HepG2 (cell line): ENCODE data around the gene TPRA1. TPM values are rescaled to one million over a fixed set of nuclear protein-coding genes. Genes with fewer than 3 reads are reported as not detected.

Experiments
- ATAC-seq: fragments of 200-7000 bp; cut with Tn5 transposase; 3 replicates; pipeline ENCODE4 v1.9.1; 2020; ENCODE audit warnings: mild to moderate bottlenecking, moderate library complexity
- BruUV-seq: library from RNA; stranded (reverse); fragments of 400-500 nt; replicated peaks from 2 replicates; lab custom pipeline; 2021; lab: Mats Ljungman, UMichigan
- CTCF ChIA-PET: fragments of 300-600 bp; formaldehyde crosslinking; extraction: SDS; loops from one replicate; lab custom pipeline; 2021; ENCODE audit warnings: low total read pairs, inconsistent platforms, low intra/inter-chr PET ratio; lab: Yijun Ruan, JAX
- POLR2A ChIA-PET: fragments of 350-600 bp; sonication (Branson Sonifier 250); formaldehyde crosslinking; loops from one replicate; lab custom pipeline; 2020; ENCODE audit warnings: antibody characterized with exemption, inconsistent platforms; lab: Yijun Ruan, JAX
- DNase-seq: peaks from one replicate; pipeline ENCODE4 v3.0.0-alpha.2; 2015; ENCODE audit warnings: low spot score
- FAIRE-seq: peaks from 3 replicates; lab custom pipeline; 2011; peaks lifted over from hg19 to GRCh38; lab: Jason Lieb, UNC
- H2AFZ ChIP-seq: one replicate; pipeline ENCODE4 v1.6.1; 2011; ENCODE audit warnings: low read length, inconsistent platforms
- H3K27ac ChIP-seq: fragments of 300-600 bp; 3 replicates; pipeline ENCODE4 v1.8.0; 2011; ENCODE audit warnings: mixed run types, mild to moderate bottlenecking, mixed read lengths, low read length, inconsistent platforms; ENCODE audit not compliant: insufficient read depth; ENCODE audit errors: extremely low read length
- H3K27me3 ChIP-seq, 2 experiments: fragments of 200-600 bp in 1 of 2; 2 replicates in 1 of 2; 3 replicates in 1 of 2; pipeline versions ENCODE4 v1.6.0 to v1.8.0; 2011; ENCODE audit warnings: low read length in 2 of 2, mild to moderate bottlenecking in 2 of 2, moderate library complexity in 2 of 2, inconsistent platforms in 1 of 2; ENCODE audit not compliant: insufficient read depth in 2 of 2, control insufficient read depth in 1 of 2
- H3K36me3 ChIP-seq, 2 experiments: fragments of 200-600 bp in 1 of 2; replicated peaks in 1 of 2; 2 replicates in 1 of 2; 3 replicates in 1 of 2; pipeline versions ENCODE4 v1.5.1 to v1.8.0; 2011; ENCODE audit warnings: low read length in 2 of 2, inconsistent platforms in 1 of 2; ENCODE audit not compliant: insufficient read depth in 2 of 2, control insufficient read depth in 1 of 2
- H3K4me1 ChIP-seq: 2 replicates; pipeline ENCODE4 v1.5.1; 2012; ENCODE audit warnings: low read length, inconsistent platforms; ENCODE audit not compliant: insufficient read depth
- H3K4me2 ChIP-seq: 2 replicates; pipeline ENCODE4 v1.6.0; 2011; ENCODE audit warnings: low read depth, low read length, inconsistent platforms
- H3K4me3 ChIP-seq, 3 experiments: fragments of 200-600 bp in 1 of 3; sonication (generic), shearing (Covaris generic) in 1 of 3; replicated peaks in 1 of 3; 2 replicates each; pipeline ENCODE4 v1.5.1; 2011 to 2016; ENCODE audit warnings: low read length in 3 of 3, inconsistent platforms in 2 of 3, low read depth in 2 of 3, mild to moderate bottlenecking in 2 of 3, control low read depth in 1 of 3, mixed read lengths in 1 of 3; ENCODE audit not compliant: insufficient read depth in 1 of 3
- H3K79me2 ChIP-seq: one replicate; pipeline ENCODE4 v1.6.1; 2011; ENCODE audit warnings: low read length, inconsistent platforms; ENCODE audit not compliant: insufficient read depth
- H3K9ac ChIP-seq: 2 replicates; pipeline ENCODE4 v1.6.0; 2011; ENCODE audit warnings: mild to moderate bottlenecking, low read depth, low read length, inconsistent platforms; ENCODE audit not compliant: insufficient read depth
- H3K9me3 ChIP-seq: 2 replicates; pipeline ENCODE4 v1.5.1; 2012; ENCODE audit warnings: mild to moderate bottlenecking, low read length
- H4K20me1 ChIP-seq: 2 replicates; pipeline ENCODE4 v1.6.0; 2011; ENCODE audit warnings: inconsistent platforms, mild to moderate bottlenecking, low read length, moderate library complexity; ENCODE audit not compliant: insufficient read depth
- NCOR1 ChIP-seq: fragments of 200-600 bp; sonication (generic); IDR thresholded peaks from 2 replicates; pipeline ENCODE4 v1.7.0; 2017; ENCODE audit warnings: antibody characterized with exemption, low read length, borderline replicate concordance
- WGBS: methylation state at CpG from one replicate; pipeline ENCODE4 v1.1.6; 2017; ENCODE audit warnings: low lambda C conversion rate; 5-methylcytosine and 5-hydroxymethylcytosine counted together
- in situ Hi-C: cut with HindIII; loops from 2 replicates; pipeline ENCODE4 v1.10.0; 2017; ENCODE audit warnings: low pct_unique_long_range_greater_than_20kb; ENCODE audit not compliant: extremely low pct_ligation_motif_present
- intact Hi-C: fragments of 100-400 bp; cut with micrococcal nuclease; formaldehyde crosslinking; loops from one replicate; pipeline ENCODE4 v1.10.0; 2022; ENCODE audit not compliant: unreplicated experiment
- polyA plus RNA-seq, 8 experiments: library from polyadenylated mRNA; depleted of rRNA in 3 of 8; stranded (reverse) in 7 of 8; unstranded in 1 of 8; fragments of >200 nt; fragmentation: Illumina TruSeq in 4 of 8; extraction: Trizol in 4 of 8; gene quantifications; 2 replicates each; pipeline versions ENCODE4 v1.2.1 to v1.2.3, GENCODE V29; 2011 to 2016; ENCODE audit warnings: low read depth in 4 of 8, missing spikeins in 1 of 8, mixed read lengths in 1 of 8; ENCODE audit not compliant: insufficient read depth in 1 of 8
- total RNA-seq, 5 experiments: library from RNA; depleted of rRNA; stranded (reverse); fragments of >200 nt; fragmentation: Illumina TruSeq; extraction: Trizol; gene quantifications; 2 replicates each; pipeline ENCODE4 v1.2.3, GENCODE V29; 2016; ENCODE audit warnings: low read depth in 1 of 5
- TF ChIP-seq, protein P1 (sequence below): sonication (generic); formaldehyde crosslinking; IDR thresholded peaks from 2 replicates; pipeline ENCODE4 v1.4.0; 2020; ENCODE audit warnings: low read depth, mild to moderate bottlenecking, missing genetic modification reagents
- TF ChIP-seq, protein P2 (sequence below): IDR thresholded peaks from 2 replicates; pipeline ENCODE4 v1.6.1; 2016; ENCODE audit warnings: mild to moderate bottlenecking
- TF ChIP-seq, protein P3 (sequence below): sonication (generic); formaldehyde crosslinking; IDR thresholded peaks from 2 replicates; pipeline ENCODE4 v1.4.0; 2020; ENCODE audit warnings: missing genetic modification reagents
- TF ChIP-seq, protein P4 (sequence below): sonication (generic); formaldehyde crosslinking; IDR thresholded peaks from 2 replicates; pipeline ENCODE4 v1.8.0; 2022; ENCODE audit warnings: mild to moderate bottlenecking, missing genetic modification reagents, moderate library complexity
- TF ChIP-seq, protein P5 (sequence below): sonication (generic); formaldehyde crosslinking; IDR thresholded peaks from 2 replicates; pipeline ENCODE4 v1.5.0; 2020; ENCODE audit warnings: mild to moderate bottlenecking, missing genetic modification reagents, borderline replicate concordance
- TF ChIP-seq, protein P6 (sequence below): fragments of 450-650 bp; IDR thresholded peaks from 2 replicates; pipeline ENCODE4 v1.6.1; 2016

The TPRA1 gene
- total and polyA plus RNA-seq, 2 of the 13 experiments (the other 11 are each of a cell fraction or from before 2014, with no cell fraction given), result 25.4 to 25.8 TPM

DNA sequence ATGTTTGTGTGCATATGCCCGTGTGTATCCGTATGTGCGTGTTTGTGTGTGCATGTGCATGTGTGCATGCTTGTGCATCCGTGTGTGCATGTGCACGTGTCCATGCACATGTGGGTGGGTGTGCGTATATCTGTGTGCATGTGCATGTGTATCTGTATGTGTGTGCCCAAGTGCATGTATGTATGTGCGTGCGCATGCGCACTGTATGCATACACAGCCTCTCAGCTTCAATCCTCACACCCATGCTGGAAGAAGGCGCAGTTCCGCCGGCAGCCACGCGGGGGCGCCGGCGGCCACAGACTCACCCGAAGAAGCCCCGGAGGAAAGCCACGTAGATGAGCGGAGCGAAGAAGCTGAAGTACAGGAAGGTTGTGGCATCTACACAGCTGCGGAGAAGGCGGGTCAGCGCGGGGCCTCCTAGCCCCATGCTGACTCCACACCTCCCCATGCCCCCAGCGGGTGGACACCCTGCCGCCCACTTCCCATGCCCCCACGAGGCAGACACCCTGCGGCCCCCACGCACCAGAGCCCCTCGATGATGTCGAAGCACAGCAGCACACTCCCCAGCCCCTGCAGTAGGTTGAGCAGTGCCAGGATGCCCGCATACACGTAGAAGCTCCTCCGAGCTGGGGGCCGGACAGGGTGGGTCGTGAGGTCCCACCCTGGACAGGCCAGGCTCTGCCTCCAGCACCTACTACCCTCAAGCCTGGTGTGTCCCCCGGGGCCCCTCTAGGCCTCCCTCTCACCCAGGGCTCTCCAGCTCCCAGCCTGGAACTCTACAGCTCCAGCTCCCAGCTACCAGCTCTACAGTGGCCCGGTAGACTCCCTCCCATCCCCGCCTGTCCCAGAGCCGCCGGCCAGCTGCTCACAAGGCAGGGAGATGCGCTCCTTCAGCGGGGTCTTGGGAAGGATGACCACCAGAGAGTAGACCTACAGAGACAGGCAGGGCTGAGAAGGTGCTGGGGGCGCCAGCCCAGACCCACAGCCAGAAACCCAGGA, 15.4 kb downstream of the TPRA1 start:
- Histone ChIP-seq H3K4me3 (no peak overlapping the region), H3K27me3 (no peaks in the 10 kb centered on the region), H4K20me1 (peaks cover 11% of the 10 kb centered on the region; the same call in 1 of the 2 replicates), H3K27ac (no peak overlapping the region), H3K4me2 (no peak overlapping the region), H2AFZ (no peak overlapping the region), H3K9me3 (no peaks in the 10 kb centered on the region), H3K36me3 (peaks cover 17 to 41% of the 10 kb centered on the region in 2 experiments), H3K79me2 (no peaks in the 10 kb centered on the region), H3K4me1 (no peaks in the 10 kb centered on the region), H3K9ac (no peak overlapping the region)
- in situ Hi-C loops, result loop anchor here (10.0 kb wide), 1 partner anchor 240 kb away; no protein-coding TSS in a partner anchor
- FAIRE-seq, result no peak
- CTCF ChIA-PET, result interaction anchor here (1.1 to 1.2 kb wide), 2 partner anchors 120 to 395 kb away, joined by 3 read pairs; no protein-coding TSS in a partner anchor
- intact Hi-C loops, result loop anchor here (1.0 kb wide), 1 partner anchor 15 kb away; the partner anchor contains the start of gene TPRA1
- POLR2A ChIA-PET, result interaction anchor here (1.6 kb wide), 1 partner anchor 16 kb away, joined by 3 read pairs; no protein-coding TSS in a partner anchor
- ATAC-seq, result peak; percentile 78
- peak; percentile 46 for DNase-seq
- no TSS peak for BruUV-seq
- 42% methylated on average over 20 of the region's 46 CpGs for WGBS
- TF ChIP-seq, protein P1, sequence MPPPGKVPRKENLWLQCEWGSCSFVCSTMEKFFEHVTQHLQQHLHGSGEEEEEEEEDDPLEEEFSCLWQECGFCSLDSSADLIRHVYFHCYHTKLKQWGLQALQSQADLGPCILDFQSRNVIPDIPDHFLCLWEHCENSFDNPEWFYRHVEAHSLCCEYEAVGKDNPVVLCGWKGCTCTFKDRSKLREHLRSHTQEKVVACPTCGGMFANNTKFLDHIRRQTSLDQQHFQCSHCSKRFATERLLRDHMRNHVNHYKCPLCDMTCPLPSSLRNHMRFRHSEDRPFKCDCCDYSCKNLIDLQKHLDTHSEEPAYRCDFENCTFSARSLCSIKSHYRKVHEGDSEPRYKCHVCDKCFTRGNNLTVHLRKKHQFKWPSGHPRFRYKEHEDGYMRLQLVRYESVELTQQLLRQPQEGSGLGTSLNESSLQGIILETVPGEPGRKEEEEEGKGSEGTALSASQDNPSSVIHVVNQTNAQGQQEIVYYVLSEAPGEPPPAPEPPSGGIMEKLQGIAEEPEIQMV, result no peak
- TF ChIP-seq, protein P2, sequence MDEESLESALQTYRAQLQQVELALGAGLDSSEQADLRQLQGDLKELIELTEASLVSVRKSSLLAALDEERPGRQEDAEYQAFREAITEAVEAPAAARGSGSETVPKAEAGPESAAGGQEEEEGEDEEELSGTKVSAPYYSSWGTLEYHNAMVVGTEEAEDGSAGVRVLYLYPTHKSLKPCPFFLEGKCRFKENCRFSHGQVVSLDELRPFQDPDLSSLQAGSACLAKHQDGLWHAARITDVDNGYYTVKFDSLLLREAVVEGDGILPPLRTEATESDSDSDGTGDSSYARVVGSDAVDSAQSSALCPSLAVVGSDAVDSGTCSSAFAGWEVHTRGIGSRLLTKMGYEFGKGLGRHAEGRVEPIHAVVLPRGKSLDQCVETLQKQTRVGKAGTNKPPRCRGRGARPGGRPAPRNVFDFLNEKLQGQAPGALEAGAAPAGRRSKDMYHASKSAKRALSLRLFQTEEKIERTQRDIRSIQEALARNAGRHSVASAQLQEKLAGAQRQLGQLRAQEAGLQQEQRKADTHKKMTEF (CRISPR knock-in tag), result no peak
- TF ChIP-seq NCOR1, result no peak
- TF ChIP-seq, protein P3, sequence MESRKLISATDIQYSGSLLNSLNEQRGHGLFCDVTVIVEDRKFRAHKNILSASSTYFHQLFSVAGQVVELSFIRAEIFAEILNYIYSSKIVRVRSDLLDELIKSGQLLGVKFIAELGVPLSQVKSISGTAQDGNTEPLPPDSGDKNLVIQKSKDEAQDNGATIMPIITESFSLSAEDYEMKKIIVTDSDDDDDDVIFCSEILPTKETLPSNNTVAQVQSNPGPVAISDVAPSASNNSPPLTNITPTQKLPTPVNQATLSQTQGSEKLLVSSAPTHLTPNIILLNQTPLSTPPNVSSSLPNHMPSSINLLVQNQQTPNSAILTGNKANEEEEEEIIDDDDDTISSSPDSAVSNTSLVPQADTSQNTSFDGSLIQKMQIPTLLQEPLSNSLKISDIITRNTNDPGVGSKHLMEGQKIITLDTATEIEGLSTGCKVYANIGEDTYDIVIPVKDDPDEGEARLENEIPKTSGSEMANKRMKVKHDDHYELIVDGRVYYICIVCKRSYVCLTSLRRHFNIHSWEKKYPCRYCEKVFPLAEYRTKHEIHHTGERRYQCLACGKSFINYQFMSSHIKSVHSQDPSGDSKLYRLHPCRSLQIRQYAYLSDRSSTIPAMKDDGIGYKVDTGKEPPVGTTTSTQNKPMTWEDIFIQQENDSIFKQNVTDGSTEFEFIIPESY (CRISPR knock-in tag), result peak; percentile 62; the same call in 1 of the 2 replicates
- TF ChIP-seq, protein P4, sequence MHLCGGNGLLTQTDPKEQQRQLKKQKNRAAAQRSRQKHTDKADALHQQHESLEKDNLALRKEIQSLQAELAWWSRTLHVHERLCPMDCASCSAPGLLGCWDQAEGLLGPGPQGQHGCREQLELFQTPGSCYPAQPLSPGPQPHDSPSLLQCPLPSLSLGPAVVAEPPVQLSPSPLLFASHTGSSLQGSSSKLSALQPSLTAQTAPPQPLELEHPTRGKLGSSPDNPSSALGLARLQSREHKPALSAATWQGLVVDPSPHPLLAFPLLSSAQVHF, result 0 out of 2 replicates have a peak, but pooled peaks have one; percentile 27
- TF ChIP-seq, protein P5, sequence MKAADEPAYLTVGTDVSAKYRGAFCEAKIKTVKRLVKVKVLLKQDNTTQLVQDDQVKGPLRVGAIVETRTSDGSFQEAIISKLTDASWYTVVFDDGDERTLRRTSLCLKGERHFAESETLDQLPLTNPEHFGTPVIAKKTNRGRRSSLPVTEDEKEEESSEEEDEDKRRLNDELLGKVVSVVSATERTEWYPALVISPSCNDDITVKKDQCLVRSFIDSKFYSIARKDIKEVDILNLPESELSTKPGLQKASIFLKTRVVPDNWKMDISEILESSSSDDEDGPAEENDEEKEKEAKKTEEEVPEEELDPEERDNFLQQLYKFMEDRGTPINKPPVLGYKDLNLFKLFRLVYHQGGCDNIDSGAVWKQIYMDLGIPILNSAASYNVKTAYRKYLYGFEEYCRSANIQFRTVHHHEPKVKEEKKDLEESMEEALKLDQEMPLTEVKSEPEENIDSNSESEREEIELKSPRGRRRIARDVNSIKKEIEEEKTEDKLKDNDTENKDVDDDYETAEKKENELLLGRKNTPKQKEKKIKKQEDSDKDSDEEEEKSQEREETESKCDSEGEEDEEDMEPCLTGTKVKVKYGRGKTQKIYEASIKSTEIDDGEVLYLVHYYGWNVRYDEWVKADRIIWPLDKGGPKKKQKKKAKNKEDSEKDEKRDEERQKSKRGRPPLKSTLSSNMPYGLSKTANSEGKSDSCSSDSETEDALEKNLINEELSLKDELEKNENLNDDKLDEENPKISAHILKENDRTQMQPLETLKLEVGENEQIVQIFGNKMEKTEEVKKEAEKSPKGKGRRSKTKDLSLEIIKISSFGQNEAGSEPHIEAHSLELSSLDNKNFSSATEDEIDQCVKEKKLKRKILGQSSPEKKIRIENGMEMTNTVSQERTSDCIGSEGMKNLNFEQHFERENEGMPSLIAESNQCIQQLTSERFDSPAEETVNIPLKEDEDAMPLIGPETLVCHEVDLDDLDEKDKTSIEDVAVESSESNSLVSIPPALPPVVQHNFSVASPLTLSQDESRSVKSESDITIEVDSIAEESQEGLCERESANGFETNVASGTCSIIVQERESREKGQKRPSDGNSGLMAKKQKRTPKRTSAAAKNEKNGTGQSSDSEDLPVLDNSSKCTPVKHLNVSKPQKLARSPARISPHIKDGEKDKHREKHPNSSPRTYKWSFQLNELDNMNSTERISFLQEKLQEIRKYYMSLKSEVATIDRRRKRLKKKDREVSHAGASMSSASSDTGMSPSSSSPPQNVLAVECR (CRISPR knock-in tag), result 0 out of 2 replicates have a peak, but pooled peaks have one; percentile 33
- TF ChIP-seq, protein P6, sequence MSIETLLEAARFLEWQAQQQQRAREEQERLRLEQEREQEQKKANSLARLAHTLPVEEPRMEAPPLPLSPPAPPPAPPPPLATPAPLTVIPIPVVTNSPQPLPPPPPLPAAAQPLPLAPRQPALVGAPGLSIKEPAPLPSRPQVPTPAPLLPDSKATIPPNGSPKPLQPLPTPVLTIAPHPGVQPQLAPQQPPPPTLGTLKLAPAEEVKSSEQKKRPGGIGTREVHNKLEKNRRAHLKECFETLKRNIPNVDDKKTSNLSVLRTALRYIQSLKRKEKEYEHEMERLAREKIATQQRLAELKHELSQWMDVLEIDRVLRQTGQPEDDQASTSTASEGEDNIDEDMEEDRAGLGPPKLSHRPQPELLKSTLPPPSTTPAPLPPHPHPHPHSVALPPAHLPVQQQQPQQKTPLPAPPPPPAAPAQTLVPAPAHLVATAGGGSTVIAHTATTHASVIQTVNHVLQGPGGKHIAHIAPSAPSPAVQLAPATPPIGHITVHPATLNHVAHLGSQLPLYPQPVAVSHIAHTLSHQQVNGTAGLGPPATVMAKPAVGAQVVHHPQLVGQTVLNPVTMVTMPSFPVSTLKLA, result peak; percentile 97
